Liver (tissue), 3 donors: ENCODE measurements around the gene SUPT4H1.

Source experiments
- EGR1 ChIP-seq, 2 donors: IDR thresholded peaks; 2 replicates each; pipeline ENCODE4 v1.6.1; 2016 to 2018; ENCODE audit warnings: antibody characterized with exemption in 2 of 2, low read depth in 2 of 2
- HNF4G ChIP-seq: IDR thresholded peaks from 2 replicates; pipeline ENCODE4 v1.6.1; 2016; ENCODE audit warnings: antibody characterized with exemption
- JUND ChIP-seq, 2 donors: IDR thresholded peaks; 2 replicates each; pipeline ENCODE4 v1.6.1; 2016; ENCODE audit warnings: antibody characterized with exemption in 2 of 2
- NR2F2 ChIP-seq: IDR thresholded peaks from 2 replicates; pipeline ENCODE4 v1.6.1; 2016; ENCODE audit warnings: antibody characterized with exemption
- RAD21 ChIP-seq, 2 donors: IDR thresholded peaks; 2 replicates each; pipeline ENCODE4 v1.6.1; 2016; ENCODE audit warnings: antibody characterized with exemption in 2 of 2, mild to moderate bottlenecking in 2 of 2
- RXRA ChIP-seq, 2 donors: IDR thresholded peaks; 2 replicates each; pipeline ENCODE4 v1.6.1; 2017 to 2018; ENCODE audit warnings: antibody characterized with exemption in 2 of 2, mild to moderate bottlenecking in 1 of 2
- TAF1 ChIP-seq: conservative IDR thresholded peaks from 2 replicates; pipeline ENCODE4 v1.6.1; 2016; ENCODE audit warnings: antibody characterized with exemption, mild to moderate bottlenecking
- YY1 ChIP-seq: IDR thresholded peaks from 2 replicates; pipeline ENCODE4 v1.6.1; 2016; ENCODE audit warnings: antibody characterized with exemption, mild to moderate bottlenecking
- TF ChIP-seq, protein P1 (sequence below): fragments of 150-350 bp; IDR thresholded peaks from 2 replicates; pipeline ENCODE4 v1.5.1; 2017; ENCODE audit warnings: improper control_type of control experiment, low read depth, low read length; ENCODE audit not compliant: missing input control
- TF ChIP-seq, protein P2 (sequence below): IDR thresholded peaks from 2 replicates; pipeline ENCODE4 v1.6.1; 2016; ENCODE audit warnings: antibody characterized with exemption
- TF ChIP-seq, protein P3 (sequence below): IDR thresholded peaks from 2 replicates; pipeline ENCODE4 v1.6.1; 2016; ENCODE audit warnings: antibody characterized with exemption
- TF ChIP-seq, protein P4 (sequence below): IDR thresholded peaks from 2 replicates; pipeline ENCODE4 v1.6.1; 2016; ENCODE audit warnings: antibody characterized with exemption, mild to moderate bottlenecking
- TF ChIP-seq, protein P5 (sequence below): IDR thresholded peaks from 2 replicates; pipeline ENCODE4 v1.6.1; 2016; ENCODE audit warnings: antibody characterized with exemption
- donor health status: healthy.
- donor health status: healthy.

DNA sequence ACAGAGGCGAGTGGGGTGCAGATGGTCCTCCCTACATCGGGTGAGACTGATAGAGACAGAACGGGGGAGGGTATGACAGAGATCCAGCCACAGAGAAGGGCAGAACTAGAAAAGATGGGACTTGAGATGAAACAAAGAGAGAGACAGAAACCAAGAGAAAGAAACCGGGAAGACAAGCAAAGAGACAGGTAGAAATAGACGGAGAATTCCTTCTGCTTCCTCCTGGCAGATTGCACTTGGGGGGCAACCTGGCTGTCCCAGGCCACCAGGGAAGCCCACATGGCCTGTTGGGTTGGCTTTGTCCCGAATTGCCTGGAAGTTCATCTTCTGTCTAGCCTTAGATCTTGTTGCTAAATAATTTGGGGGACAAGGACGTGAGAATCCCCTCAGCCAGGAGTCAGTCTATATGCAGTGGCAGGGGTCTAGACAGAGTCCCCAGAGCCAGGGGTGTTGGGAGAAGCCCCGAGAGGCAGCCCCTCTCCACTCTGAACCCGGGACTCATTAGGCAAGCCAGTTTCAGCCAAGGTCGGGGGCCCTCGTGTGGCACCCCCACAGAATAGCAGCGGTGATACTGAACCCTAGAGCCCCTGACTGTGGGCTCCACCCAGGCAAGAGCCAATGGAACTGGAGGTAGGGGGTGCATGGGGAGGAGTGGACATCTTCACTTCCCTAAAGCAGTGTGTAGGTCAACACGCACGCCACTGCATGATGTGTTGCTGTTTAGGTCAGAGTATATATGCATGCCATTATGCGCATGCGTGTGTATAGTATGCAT is 22.8 kb downstream of the SUPT4H1 start:
- TF ChIP-seq, protein P1, sequence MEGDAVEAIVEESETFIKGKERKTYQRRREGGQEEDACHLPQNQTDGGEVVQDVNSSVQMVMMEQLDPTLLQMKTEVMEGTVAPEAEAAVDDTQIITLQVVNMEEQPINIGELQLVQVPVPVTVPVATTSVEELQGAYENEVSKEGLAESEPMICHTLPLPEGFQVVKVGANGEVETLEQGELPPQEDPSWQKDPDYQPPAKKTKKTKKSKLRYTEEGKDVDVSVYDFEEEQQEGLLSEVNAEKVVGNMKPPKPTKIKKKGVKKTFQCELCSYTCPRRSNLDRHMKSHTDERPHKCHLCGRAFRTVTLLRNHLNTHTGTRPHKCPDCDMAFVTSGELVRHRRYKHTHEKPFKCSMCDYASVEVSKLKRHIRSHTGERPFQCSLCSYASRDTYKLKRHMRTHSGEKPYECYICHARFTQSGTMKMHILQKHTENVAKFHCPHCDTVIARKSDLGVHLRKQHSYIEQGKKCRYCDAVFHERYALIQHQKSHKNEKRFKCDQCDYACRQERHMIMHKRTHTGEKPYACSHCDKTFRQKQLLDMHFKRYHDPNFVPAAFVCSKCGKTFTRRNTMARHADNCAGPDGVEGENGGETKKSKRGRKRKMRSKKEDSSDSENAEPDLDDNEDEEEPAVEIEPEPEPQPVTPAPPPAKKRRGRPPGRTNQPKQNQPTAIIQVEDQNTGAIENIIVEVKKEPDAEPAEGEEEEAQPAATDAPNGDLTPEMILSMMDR: peak; percentile 15
- TF ChIP-seq EGR1 (IDR thresholded peaks at IDR 0.05; ENCODE audit: low read depth in 2 of 2) (no peak), RAD21 (IDR thresholded peaks at IDR 0.05) (peak; percentile 22 to 30), TAF1 (no peak), YY1 (no peak), RXRA (IDR thresholded peaks at IDR 0.05) (no peak), HNF4G (no peak), JUND (IDR thresholded peaks at IDR 0.05) (no peak), NR2F2 (no peak)
- TF ChIP-seq, protein P2, sequence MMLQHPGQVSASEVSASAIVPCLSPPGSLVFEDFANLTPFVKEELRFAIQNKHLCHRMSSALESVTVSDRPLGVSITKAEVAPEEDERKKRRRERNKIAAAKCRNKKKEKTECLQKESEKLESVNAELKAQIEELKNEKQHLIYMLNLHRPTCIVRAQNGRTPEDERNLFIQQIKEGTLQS: no peak
- TF ChIP-seq, protein P3, sequence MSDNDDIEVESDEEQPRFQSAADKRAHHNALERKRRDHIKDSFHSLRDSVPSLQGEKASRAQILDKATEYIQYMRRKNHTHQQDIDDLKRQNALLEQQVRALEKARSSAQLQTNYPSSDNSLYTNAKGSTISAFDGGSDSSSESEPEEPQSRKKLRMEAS: no peak
- TF ChIP-seq, protein P4, sequence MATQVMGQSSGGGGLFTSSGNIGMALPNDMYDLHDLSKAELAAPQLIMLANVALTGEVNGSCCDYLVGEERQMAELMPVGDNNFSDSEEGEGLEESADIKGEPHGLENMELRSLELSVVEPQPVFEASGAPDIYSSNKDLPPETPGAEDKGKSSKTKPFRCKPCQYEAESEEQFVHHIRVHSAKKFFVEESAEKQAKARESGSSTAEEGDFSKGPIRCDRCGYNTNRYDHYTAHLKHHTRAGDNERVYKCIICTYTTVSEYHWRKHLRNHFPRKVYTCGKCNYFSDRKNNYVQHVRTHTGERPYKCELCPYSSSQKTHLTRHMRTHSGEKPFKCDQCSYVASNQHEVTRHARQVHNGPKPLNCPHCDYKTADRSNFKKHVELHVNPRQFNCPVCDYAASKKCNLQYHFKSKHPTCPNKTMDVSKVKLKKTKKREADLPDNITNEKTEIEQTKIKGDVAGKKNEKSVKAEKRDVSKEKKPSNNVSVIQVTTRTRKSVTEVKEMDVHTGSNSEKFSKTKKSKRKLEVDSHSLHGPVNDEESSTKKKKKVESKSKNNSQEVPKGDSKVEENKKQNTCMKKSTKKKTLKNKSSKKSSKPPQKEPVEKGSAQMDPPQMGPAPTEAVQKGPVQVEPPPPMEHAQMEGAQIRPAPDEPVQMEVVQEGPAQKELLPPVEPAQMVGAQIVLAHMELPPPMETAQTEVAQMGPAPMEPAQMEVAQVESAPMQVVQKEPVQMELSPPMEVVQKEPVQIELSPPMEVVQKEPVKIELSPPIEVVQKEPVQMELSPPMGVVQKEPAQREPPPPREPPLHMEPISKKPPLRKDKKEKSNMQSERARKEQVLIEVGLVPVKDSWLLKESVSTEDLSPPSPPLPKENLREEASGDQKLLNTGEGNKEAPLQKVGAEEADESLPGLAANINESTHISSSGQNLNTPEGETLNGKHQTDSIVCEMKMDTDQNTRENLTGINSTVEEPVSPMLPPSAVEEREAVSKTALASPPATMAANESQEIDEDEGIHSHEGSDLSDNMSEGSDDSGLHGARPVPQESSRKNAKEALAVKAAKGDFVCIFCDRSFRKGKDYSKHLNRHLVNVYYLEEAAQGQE: no peak
- TF ChIP-seq, protein P5, sequence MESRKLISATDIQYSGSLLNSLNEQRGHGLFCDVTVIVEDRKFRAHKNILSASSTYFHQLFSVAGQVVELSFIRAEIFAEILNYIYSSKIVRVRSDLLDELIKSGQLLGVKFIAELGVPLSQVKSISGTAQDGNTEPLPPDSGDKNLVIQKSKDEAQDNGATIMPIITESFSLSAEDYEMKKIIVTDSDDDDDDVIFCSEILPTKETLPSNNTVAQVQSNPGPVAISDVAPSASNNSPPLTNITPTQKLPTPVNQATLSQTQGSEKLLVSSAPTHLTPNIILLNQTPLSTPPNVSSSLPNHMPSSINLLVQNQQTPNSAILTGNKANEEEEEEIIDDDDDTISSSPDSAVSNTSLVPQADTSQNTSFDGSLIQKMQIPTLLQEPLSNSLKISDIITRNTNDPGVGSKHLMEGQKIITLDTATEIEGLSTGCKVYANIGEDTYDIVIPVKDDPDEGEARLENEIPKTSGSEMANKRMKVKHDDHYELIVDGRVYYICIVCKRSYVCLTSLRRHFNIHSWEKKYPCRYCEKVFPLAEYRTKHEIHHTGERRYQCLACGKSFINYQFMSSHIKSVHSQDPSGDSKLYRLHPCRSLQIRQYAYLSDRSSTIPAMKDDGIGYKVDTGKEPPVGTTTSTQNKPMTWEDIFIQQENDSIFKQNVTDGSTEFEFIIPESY: no peak
